GM12875 (cell line): ENCODE results near the gene UST.

Experiments
- H3K4me3 ChIP-seq: one replicate; pipeline ENCODE4 v1.5.1; 2011; ENCODE audit warnings: low read depth, low read length, control low read depth
- TF ChIP-seq, protein P1 (sequence below): IDR thresholded peaks from 2 replicates; pipeline ENCODE4 v1.5.1; 2011; ENCODE audit warnings: low read depth, mild to moderate bottlenecking, control low read depth, inconsistent platforms, low read length, moderate library complexity, borderline replicate concordance; ENCODE audit not compliant: insufficient read depth

The UST gene

GRCh38 chr6:148703900-148704299 is 42.9 kb upstream of the UST start:
- no peak overlapping the region for H3K4me3 ChIP-seq
- TF ChIP-seq, protein P1, sequence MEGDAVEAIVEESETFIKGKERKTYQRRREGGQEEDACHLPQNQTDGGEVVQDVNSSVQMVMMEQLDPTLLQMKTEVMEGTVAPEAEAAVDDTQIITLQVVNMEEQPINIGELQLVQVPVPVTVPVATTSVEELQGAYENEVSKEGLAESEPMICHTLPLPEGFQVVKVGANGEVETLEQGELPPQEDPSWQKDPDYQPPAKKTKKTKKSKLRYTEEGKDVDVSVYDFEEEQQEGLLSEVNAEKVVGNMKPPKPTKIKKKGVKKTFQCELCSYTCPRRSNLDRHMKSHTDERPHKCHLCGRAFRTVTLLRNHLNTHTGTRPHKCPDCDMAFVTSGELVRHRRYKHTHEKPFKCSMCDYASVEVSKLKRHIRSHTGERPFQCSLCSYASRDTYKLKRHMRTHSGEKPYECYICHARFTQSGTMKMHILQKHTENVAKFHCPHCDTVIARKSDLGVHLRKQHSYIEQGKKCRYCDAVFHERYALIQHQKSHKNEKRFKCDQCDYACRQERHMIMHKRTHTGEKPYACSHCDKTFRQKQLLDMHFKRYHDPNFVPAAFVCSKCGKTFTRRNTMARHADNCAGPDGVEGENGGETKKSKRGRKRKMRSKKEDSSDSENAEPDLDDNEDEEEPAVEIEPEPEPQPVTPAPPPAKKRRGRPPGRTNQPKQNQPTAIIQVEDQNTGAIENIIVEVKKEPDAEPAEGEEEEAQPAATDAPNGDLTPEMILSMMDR: no peak

DNA sequence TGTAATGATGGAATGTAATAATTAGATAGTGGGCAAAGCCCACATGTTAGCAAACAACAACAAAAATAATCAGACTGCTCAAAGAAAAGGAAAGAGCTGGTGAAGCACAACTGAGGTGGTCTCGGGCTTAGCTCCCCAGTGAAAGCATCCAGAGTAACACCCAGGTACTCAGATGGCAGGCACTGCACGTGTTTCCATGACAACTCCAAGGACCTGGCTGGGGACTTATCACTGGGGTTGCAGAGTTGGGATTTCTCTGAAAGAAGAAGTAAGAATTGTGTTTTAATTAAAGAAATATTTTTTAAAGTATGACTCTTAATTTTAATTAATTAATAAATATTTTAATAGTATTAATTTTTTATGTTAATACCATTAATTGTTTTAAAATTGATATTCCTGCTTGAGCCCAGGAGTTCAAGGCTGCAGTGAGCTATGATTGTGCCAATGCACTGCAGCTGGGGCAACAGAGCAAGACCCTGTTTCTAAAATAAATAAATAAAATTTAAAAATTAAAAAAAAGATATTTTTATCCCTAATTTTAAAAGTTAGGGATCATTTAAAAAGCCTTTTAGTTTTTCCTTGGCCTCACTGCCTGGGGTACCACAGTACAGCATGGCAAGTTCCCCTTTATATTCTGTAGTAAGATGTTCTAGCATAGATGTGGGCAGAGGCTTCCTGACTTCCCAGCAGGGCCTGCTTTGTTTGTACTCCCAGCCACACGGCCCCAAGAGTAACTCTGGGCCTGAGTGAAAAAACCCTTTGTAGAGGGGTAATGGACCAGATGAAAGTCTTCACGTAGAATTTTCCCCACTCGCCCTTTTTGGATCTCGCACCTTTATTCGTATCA is 42.2 kb upstream of the UST start:
- TF ChIP-seq, protein P1: no peak
- no peak overlapping the region for H3K4me3 ChIP-seq

DNA sequence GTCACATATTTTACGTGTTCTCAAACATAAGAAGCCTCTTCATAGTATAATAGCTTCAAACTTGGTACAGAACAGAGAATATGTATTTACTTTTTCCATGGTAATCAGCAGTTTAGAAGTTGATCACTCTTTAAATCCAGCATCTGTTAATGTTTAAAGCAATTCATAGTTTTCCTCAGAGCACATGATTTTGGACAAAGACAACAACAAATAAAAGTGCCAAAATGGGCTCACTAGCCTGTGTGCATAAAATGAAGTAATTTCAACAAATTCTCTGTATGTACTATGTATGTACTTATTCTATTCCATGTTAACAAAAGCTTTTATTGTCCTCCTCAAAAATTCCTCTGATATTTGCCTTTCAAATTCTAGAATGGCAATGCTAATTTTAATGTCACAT is 38.1 kb upstream of the UST start:
- TF ChIP-seq, protein P1: no peak
- H3K4me3 ChIP-seq: no peak overlapping the region

GRCh38 chr6:148709577-148709976 is 37.3 kb upstream of the UST start:
- no peak overlapping the region for H3K4me3 ChIP-seq
- TF ChIP-seq, protein P1: no peak

GRCh38 chr6:148711833-148712654 is 34.8 kb upstream of the UST start:
- no peak overlapping the region for H3K4me3 ChIP-seq
- TF ChIP-seq, protein P1: no peak

DNA sequence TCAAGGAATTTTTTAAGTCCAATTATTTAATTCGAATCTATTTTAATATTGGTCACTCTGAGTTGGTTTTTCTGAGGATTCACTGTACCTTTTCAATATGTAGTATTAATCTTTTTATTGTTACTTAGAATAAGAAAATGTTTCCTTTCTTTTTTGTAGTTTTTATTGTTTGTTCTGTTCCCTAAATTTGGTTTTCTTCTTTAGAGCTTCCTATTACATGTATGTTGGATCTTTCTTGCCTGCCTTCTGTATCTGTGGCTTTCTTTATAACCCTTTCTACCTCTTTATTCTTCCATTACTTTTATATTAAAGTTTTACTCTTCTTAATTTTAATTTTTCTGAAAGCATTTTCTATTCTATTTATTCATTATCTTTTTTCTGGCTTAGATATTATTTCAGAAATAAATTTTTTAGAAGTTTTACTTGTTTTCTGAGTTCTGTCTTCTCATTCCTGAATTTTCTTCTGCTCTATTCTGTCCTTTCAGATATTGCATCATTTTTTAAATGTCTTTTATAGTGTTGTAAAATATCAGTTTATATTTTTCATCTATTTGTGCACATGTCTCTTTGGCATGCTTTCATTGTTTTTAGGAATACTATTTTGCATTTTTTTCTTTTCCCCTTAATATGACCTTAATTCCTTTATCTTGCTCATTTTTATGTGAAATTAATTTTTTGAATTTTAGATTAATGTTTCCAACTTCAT is 33.6 kb upstream of the UST start:
- TF ChIP-seq, protein P1: no peak
- no peak overlapping the region for H3K4me3 ChIP-seq
